Activated naive CD8-positive, alpha-beta T cell treated with anti-CD3 and anti-CD28 coated beads, Interleukin-2, amount 50 U/mL, for 16 hours (primary cell): ENCODE results near the gene ICAM5.
"Not testable (repeated sequence)": the region's sequence is repeated elsewhere in the genome, so short reads cannot be mapped to it uniquely, and the experiment has no call there.

Experiments
- DNase-seq: peaks from one replicate; pipeline ENCODE4 v3.0.0-alpha.2; 2020; ENCODE audit warnings: low read depth, low spot score

Gene ICAM5, protein sequence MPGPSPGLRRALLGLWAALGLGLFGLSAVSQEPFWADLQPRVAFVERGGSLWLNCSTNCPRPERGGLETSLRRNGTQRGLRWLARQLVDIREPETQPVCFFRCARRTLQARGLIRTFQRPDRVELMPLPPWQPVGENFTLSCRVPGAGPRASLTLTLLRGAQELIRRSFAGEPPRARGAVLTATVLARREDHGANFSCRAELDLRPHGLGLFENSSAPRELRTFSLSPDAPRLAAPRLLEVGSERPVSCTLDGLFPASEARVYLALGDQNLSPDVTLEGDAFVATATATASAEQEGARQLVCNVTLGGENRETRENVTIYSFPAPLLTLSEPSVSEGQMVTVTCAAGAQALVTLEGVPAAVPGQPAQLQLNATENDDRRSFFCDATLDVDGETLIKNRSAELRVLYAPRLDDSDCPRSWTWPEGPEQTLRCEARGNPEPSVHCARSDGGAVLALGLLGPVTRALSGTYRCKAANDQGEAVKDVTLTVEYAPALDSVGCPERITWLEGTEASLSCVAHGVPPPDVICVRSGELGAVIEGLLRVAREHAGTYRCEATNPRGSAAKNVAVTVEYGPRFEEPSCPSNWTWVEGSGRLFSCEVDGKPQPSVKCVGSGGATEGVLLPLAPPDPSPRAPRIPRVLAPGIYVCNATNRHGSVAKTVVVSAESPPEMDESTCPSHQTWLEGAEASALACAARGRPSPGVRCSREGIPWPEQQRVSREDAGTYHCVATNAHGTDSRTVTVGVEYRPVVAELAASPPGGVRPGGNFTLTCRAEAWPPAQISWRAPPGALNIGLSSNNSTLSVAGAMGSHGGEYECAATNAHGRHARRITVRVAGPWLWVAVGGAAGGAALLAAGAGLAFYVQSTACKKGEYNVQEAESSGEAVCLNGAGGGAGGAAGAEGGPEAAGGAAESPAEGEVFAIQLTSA

GRCh38 chr19:10289836-10290356, at the start of gene ICAM5:
ICAM5 (plus strand) TSS chr19:10289952; CDS start chr19:10290044, 92 bp downstream.
- DNase-seq: no peak

- not testable (repeated sequence) for DNase-seq
Measured at GRCh38 chr19:10241826-10242449, 47.8 kb upstream of the ICAM5 start.

DNA sequence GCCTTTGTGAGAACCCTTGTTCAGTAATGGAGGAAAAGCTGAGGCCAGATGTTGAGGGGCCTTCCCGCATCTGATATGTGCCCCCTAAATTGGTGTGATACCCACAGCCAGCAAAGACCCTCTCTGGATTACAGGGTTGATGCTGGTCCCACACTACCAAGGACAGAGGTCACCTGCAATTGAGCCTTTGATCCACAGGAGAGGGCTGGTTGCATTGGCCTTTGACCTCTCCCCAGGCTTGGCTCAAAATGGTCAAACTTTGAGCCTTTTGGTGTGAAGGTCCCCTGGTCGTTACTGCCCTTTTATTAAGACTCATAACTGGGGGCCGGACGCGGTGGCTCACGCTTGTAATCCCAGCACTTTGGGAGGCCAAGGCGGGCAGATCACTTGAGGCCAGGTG, 46.1 kb upstream of the ICAM5 start:
- DNase-seq: no peak

- no peak for DNase-seq
Measured at GRCh38 chr19:10245189-10245939, 44.4 kb upstream of the ICAM5 start.

- DNase-seq: no peak
Measured at GRCh38 chr19:10246511-10246910, 43.2 kb upstream of the ICAM5 start.

DNA sequence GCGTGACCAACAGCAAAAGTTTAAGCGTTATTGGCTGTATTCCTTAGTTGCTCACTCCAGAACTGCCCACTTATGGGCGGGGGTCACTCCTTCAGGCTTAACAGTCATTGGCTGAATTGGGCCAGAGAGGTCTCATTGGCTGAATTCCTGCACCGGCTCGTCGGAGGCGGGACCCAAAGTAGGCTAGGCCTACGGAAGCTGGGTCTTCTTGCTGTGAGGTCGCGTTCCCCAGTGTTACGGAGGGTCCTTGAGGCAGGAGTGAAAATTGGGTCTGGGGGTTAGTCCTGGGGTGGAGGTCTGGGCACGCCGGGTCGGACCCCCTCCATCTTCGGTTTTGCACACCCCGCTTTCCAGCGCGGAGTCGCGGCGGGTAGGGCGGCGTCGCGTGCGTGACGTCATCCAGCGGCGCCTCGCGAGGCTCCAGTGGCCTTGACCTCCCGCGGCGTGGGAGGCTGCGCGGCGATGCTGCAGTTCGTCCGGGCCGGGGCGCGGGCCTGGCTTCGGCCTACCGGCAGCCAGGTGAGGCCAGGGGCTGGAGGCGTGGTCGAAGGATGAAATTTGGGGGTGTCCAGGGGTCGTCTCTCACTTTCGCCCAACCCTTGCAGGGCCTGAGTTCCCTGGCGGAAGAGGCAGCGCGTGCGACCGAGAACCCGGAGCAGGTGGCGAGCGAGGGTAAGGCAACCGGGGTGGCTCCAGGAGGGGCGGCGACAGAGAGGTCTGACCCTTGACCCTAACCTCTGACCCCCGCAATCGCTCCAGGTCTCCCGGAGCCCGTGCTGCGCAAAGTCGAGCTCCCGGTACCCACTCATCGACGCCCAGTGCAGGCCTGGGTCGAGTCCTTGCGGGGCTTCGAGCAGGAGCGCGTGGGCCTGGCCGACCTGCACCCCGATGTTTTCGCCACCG, 37.7 kb upstream of the ICAM5 start, which contains the start of gene MRPL4:
MRPL4 (plus strand) TSS at position 423 of the 903 bp plus-strand sequence; CDS start at position 463, 40 bp downstream.
- DNase-seq: peak; percentile 90

- no peak for DNase-seq
Measured at GRCh38 chr19:10252707-10253106, 37.0 kb upstream of the ICAM5 start.

DNA sequence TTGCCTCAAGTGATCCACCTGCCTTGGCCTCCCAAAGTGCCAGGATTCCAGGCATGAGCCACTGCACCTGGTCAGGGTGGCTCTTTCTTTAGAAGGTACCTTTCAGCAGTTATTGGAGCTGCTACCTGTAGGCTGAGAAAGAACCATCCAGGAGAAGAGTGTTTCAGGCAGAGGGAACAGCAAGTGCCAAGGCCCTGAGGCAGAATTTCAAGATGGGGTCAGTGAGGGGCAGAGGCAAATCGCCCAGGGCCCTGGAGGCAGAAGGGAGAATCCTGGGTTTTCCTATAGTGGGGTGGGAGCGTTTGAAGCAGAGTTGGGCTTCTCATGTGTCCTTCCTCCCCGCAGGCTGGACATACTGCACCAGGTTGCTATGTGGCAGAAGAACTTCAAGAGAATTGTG, 35.5 kb upstream of the ICAM5 start:
- no peak for DNase-seq

GRCh38 chr19:10255358-10255757, 34.4 kb upstream of the ICAM5 start:
- no peak for DNase-seq

- no peak for DNase-seq
Measured at GRCh38 chr19:10256551-10256950, 33.2 kb upstream of the ICAM5 start.

DNA sequence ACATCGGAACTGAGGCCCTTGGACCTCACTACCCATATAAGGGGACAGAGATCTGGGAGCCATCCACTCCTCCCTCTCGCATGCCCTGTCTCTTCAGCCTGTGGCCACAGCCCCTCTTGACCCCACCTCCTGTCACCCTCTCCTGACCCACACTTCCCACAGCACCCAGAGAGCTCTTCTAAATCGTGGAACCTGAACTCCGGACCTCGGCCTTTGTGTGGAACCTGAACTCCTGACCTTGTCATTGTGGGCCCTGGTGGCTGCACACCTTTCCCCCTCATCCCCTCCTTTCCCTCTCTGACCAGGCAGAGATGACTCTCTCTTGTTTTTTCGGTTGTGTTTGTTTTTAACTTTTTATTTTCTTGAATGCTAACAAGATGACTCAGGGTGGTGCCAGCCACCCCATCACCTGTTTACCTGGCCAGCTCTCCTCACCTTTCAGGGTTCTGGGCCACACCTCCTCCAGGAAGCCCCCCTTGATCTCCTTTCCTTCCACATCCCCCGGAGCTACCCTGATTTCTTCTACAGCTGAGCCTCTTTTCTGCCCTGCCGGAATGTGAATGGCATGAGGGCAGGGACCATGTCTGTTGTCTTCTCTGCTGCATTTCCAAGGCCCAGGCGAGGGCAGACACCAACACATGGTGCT, 32.7 kb upstream of the ICAM5 start:
- no peak for DNase-seq

GRCh38 chr19:10258080-10258710, 31.6 kb upstream of the ICAM5 start:
- no peak for DNase-seq

- DNase-seq: peak; percentile 83
Measured at GRCh38 chr19:10259162-10259905, 30.4 kb upstream of the ICAM5 start.

DNA sequence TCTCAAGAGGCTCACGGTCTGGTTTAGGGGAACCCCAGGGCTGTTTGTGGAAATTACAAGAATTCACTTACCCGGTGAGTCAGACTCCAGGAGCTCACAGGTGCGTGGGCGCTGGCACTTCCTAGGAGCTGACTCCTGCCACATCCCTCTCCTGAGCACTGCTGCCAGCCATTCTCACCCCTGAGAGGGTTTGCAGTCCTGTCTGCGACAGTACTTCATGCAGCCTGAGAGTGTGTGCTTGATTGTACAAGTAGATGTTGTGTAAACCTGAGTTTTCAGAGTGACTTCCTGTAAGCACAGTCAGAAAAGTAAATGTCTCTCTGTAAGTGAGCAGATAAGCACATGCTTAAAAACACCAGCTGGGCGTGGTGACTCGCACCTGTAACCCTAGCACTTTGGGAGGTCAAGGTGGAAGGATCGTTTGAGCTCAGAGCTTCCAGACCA, 29.6 kb upstream of the ICAM5 start:
- no peak for DNase-seq

- DNase-seq: no peak
Measured at GRCh38 chr19:10262771-10263170, 27.0 kb upstream of the ICAM5 start.

GRCh38 chr19:10266706-10267105, 23.0 kb upstream of the ICAM5 start:
- no peak for DNase-seq

DNA sequence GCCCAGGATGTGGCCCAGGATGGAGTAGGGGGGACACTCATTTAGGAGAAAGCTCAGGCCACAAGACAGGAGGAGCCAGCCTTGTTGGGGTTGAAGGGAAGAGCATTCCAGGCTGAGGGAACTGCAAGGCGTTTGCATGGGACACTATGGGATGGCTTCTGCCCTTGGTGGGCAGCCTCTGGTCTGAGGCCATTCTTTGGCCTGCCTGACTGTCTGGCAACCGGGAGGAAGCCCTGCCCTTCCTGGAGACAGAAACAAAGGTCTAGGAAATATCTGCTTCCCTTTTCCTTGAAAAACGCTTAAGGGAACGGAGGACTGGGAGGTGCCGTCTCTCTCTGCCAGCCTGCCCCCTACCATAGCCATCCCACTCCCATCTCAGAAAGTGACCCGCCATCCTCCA, 21.7 kb upstream of the ICAM5 start:
- no peak for DNase-seq
